ENCODE measurements around the gene SPACA6. TPM values are rescaled to one million over a fixed set of nuclear protein-coding genes. Genes with fewer than 3 reads are reported as not detected.

Gene SPACA6
- polyA plus RNA-seq, 4 donors = 4.1 to 6.6 TPM; not detected in 2

- H3K36me3 ChIP-seq (ENCODE audit: control insufficient read depth in 3 of 3, insufficient read depth in 2 of 3, low read depth in 1 of 3, low read length in 3 of 3) = no peaks in the 10 kb centered on the region
- no peak for DNase-seq
- FAIRE-seq = no peak
- 52 to 79% (median 68%) methylated on average over 3 of the region's 3 CpGs for WGBS, 3 donors
- H3K4me3 ChIP-seq (ENCODE audit: low read depth in 1 of 3, low read length in 3 of 3) = no peak overlapping the region
- no peaks in the 10 kb centered on the region for H3K4me1 ChIP-seq (ENCODE audit: control insufficient read depth in 3 of 3, insufficient read depth in 2 of 3, low read depth in 1 of 3, low read length in 2 of 3)
- no peaks in the 10 kb centered on the region for H3K9me3 ChIP-seq (ENCODE audit: control insufficient read depth in 2 of 2, insufficient read depth in 1 of 2, low read depth in 1 of 2, low read length in 1 of 2)
- H3K27me3 ChIP-seq (ENCODE audit: control insufficient read depth in 3 of 3, insufficient read depth in 3 of 3, low read length in 3 of 3) = peaks cover 4 to 15% (median 6%) of the 10 kb centered on the region in 3 donors
- H3K27ac ChIP-seq (ENCODE audit: low read depth in 1 of 3, low read length in 2 of 3) = no peak overlapping the region
Observed at GRCh38 chr19:51714848-51715247, 21.7 kb downstream of the SPACA6 start.

DNA sequence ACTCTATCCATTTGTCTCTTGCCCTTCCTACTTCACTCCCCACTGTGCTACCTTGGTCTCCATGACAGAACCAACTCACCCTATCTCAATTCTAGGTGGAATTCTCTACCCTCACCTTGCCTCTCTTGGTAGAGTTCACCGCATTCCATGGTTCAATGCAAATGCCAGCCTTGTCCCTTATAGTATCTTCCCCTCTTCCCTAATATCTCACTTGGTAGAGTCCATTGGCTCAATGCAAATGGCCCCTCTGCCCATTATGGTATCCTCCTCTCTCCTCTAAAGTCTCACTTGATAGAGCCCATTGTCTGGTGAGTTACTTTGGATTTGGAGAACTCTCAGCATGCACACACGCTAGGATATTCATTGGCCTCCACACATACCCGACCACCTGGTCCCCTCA lies 22.7 kb downstream of the SPACA6 start:
- H3K9me3 ChIP-seq (ENCODE audit: control insufficient read depth in 2 of 2, insufficient read depth in 1 of 2, low read depth in 1 of 2, low read length in 1 of 2) = no peaks in the 10 kb centered on the region
- no peaks in the 10 kb centered on the region for H3K4me1 ChIP-seq (ENCODE audit: control insufficient read depth in 3 of 3, insufficient read depth in 2 of 3, low read depth in 1 of 3, low read length in 2 of 3)
- peaks cover 4 to 16% (median 15%) of the 10 kb centered on the region in 3 donors for H3K27me3 ChIP-seq (ENCODE audit: control insufficient read depth in 3 of 3, insufficient read depth in 3 of 3, low read length in 3 of 3)
- H3K36me3 ChIP-seq (ENCODE audit: control insufficient read depth in 3 of 3, insufficient read depth in 2 of 3, low read depth in 1 of 3, low read length in 3 of 3) = no peaks in the 10 kb centered on the region
- FAIRE-seq (no peak), DNase-seq (no peak)
- no peak overlapping the region for H3K27ac ChIP-seq (ENCODE audit: low read depth in 1 of 3, low read length in 2 of 3)
- WGBS, 3 donors = 74 to 85% (median 76%) methylated on average over 3 of the region's 3 CpGs
- no peak overlapping the region for H3K4me3 ChIP-seq (ENCODE audit: low read depth in 1 of 3, low read length in 3 of 3)

GRCh38 chr19:51716925-51717324 lies 23.8 kb downstream of the SPACA6 start:
- Histone ChIP-seq H3K4me1 (ENCODE audit: control insufficient read depth in 3 of 3, insufficient read depth in 2 of 3, low read depth in 1 of 3, low read length in 2 of 3) (no peaks in the 10 kb centered on the region), H3K9me3 (ENCODE audit: control insufficient read depth in 2 of 2, insufficient read depth in 1 of 2, low read depth in 1 of 2, low read length in 1 of 2) (no peaks in the 10 kb centered on the region), H3K36me3 (ENCODE audit: control insufficient read depth in 3 of 3, insufficient read depth in 2 of 3, low read depth in 1 of 3, low read length in 3 of 3) (no peaks in the 10 kb centered on the region), H3K4me3 (ENCODE audit: low read depth in 1 of 3, low read length in 3 of 3) (no peak overlapping the region), H3K27ac (ENCODE audit: low read depth in 1 of 3, low read length in 2 of 3) (no peak overlapping the region), H3K27me3 (ENCODE audit: control insufficient read depth in 3 of 3, insufficient read depth in 3 of 3, low read length in 3 of 3) (peaks cover 4 to 21% (median 20%) of the 10 kb centered on the region in 3 donors)
- no peak for DNase-seq
- WGBS, 3 donors = 83 to 86% (median 83%) methylated on average over 11 of the region's 11 CpGs
- FAIRE-seq = no peak

DNA sequence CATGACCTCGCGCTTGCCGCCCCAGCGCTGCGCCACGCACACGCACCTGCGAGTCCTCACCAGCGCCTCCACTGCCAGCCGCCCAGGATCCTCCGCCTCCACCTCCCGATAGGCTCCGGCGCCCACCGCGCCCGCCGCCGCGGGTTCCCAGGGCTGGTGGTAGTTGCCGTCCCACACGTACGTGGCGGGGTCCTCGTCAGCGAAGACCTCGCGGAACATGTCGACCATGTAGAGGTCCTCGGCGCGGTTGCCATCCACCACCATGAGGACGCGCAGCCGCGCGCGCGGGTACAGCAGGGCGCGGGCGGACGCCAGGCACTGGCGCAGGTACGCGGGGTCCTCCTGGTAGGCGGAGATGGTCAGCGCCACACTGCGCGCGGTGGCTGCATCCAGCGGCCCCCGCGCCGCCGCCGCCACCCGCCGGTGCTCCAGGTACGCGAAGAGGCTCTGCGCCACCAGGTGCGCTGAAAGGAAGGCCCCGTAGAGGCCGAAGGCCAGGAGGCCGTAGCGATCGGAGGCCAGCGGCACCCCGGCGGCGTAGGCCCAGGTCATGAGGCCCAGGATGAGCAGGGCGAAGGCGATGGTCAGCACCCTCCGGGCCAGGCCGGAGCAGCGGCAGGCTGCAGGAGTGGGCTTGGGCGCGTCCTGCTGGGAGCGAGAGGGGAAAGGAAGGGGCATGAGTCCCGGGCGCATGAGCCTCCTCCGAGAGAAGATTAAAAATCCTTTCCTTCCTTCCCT lies 26.3 kb downstream of the SPACA6 start:
- Histone ChIP-seq H3K36me3 (ENCODE audit: control insufficient read depth in 3 of 3, insufficient read depth in 2 of 3, low read depth in 1 of 3, low read length in 3 of 3) (no peaks in the 10 kb centered on the region), H3K4me1 (ENCODE audit: control insufficient read depth in 3 of 3, insufficient read depth in 2 of 3, low read depth in 1 of 3, low read length in 2 of 3) (no peaks in the 10 kb centered on the region), H3K9me3 (ENCODE audit: control insufficient read depth in 2 of 2, insufficient read depth in 1 of 2, low read depth in 1 of 2, low read length in 1 of 2) (no peaks in the 10 kb centered on the region), H3K27me3 (ENCODE audit: control insufficient read depth in 3 of 3, insufficient read depth in 3 of 3, low read length in 3 of 3) (peaks cover 4 to 31% (median 22%) of the 10 kb centered on the region in 3 donors), H3K27ac (ENCODE audit: low read depth in 1 of 3, low read length in 2 of 3) (no peak overlapping the region), H3K4me3 (ENCODE audit: low read depth in 1 of 3, low read length in 3 of 3) (no peak overlapping the region)
- DNase-seq (no peak), FAIRE-seq (no peak)
- 5 to 21% (median 21%) methylated on average over 58 to 83 of the region's 83 CpGs for WGBS, 3 donors

DNA sequence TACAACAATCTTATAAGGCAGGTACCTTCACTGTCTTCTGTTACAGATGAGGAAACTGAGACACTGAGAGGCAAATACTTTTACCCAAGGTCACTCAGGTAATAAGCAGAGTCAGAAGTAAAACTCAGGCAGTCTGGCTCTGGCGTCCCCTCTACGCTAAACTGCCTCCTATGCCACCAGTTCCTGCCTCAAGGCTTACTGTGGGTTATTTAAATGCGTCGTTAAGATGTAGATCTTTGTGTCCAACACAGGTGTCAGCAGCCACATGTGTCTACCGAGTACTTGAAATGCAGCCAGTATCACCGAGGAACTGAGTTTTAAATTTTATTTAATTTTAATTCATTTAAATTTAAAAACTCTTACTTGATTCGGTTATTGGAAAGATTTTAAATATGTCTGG lies 28.8 kb downstream of the SPACA6 start:
- H3K36me3 ChIP-seq (ENCODE audit: control insufficient read depth in 3 of 3, insufficient read depth in 2 of 3, low read depth in 1 of 3, low read length in 3 of 3) = no peaks in the 10 kb centered on the region
- no peak for FAIRE-seq
- H3K4me3 ChIP-seq (ENCODE audit: low read depth in 1 of 3, low read length in 3 of 3) = no peak overlapping the region
- WGBS, 3 donors = 73 to 81% (median 78%) methylated on average over 7 of the region's 7 CpGs
- peaks cover 4 to 34% (median 19%) of the 10 kb centered on the region in 3 donors for H3K27me3 ChIP-seq (ENCODE audit: control insufficient read depth in 3 of 3, insufficient read depth in 3 of 3, low read length in 3 of 3)
- H3K9me3 ChIP-seq (ENCODE audit: control insufficient read depth in 2 of 2, insufficient read depth in 1 of 2, low read depth in 1 of 2, low read length in 1 of 2) = no peaks in the 10 kb centered on the region
- no peak for DNase-seq
- H3K4me1 ChIP-seq (ENCODE audit: control insufficient read depth in 3 of 3, insufficient read depth in 2 of 3, low read depth in 1 of 3, low read length in 2 of 3) = no peaks in the 10 kb centered on the region
- no peak overlapping the region for H3K27ac ChIP-seq (ENCODE audit: low read depth in 1 of 3, low read length in 2 of 3)

DNA sequence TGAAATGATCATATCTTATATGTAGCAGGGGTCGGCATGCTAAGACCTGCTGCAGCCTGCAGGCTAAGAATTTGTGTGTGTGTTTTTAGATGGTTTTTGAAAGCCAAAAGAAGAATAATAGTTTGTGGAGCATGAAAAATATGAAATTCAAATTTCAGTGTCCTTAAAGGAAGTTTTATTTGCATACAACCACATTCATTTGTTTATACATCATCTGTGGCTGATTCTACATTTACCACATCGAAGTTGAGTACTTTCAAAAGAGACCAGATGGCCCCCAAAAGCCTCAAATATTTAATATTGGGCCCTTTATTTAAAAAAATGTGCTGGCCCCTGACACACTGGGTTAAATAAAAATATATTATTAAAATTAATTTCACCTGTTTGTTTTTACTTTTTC lies 29.4 kb downstream of the SPACA6 start:
- Histone ChIP-seq H3K36me3 (ENCODE audit: control insufficient read depth in 3 of 3, insufficient read depth in 2 of 3, low read depth in 1 of 3, low read length in 3 of 3) (no peaks in the 10 kb centered on the region), H3K27ac (ENCODE audit: low read depth in 1 of 3, low read length in 2 of 3) (no peak overlapping the region), H3K4me1 (ENCODE audit: control insufficient read depth in 3 of 3, insufficient read depth in 2 of 3, low read depth in 1 of 3, low read length in 2 of 3) (no peaks in the 10 kb centered on the region), H3K27me3 (ENCODE audit: control insufficient read depth in 3 of 3, insufficient read depth in 3 of 3, low read length in 3 of 3) (peaks cover 4 to 34% (median 18%) of the 10 kb centered on the region in 3 donors), H3K4me3 (ENCODE audit: low read depth in 1 of 3, low read length in 3 of 3) (no peak overlapping the region), H3K9me3 (ENCODE audit: control insufficient read depth in 2 of 2, insufficient read depth in 1 of 2, low read depth in 1 of 2, low read length in 1 of 2) (no peaks in the 10 kb centered on the region)
- FAIRE-seq (no peak), DNase-seq (no peak)
- 56 to 71% (median 59%) methylated on average over 2 of the region's 2 CpGs for WGBS, 3 donors

DNA sequence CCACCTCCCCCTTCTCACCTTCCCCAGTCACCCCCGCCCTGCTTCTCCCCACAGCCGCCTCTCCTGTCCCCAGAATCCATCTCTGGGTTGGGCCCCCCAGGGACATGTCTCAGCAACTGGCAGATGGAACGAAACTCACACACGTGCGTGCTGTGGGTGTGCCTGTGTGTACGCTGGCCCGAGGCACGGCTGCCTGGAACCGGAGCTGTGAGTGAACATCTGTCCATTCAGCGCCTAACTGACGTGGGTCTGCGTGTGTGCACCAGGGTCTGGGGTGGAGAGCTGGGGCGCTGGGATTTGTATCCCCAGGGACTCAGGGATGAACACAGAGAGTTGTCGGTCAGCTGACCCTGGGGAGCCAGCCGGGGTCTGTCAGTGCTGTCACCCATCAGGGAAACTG lies 31.4 kb downstream of the SPACA6 start:
- Histone ChIP-seq H3K9me3 (ENCODE audit: control insufficient read depth in 2 of 2, insufficient read depth in 1 of 2, low read depth in 1 of 2, low read length in 1 of 2) (no peaks in the 10 kb centered on the region), H3K36me3 (ENCODE audit: control insufficient read depth in 3 of 3, insufficient read depth in 2 of 3, low read depth in 1 of 3, low read length in 3 of 3) (no peaks in the 10 kb centered on the region), H3K27ac (ENCODE audit: low read depth in 1 of 3, low read length in 2 of 3) (no peak overlapping the region), H3K27me3 (ENCODE audit: control insufficient read depth in 3 of 3, insufficient read depth in 3 of 3, low read length in 3 of 3) (peaks cover 0 to 30% (median 10%) of the 10 kb centered on the region in 3 donors), H3K4me3 (ENCODE audit: low read depth in 1 of 3, low read length in 3 of 3) (no peak overlapping the region), H3K4me1 (ENCODE audit: control insufficient read depth in 3 of 3, insufficient read depth in 2 of 3, low read depth in 1 of 3, low read length in 2 of 3) (no peaks in the 10 kb centered on the region)
- DNase-seq = no peak
- FAIRE-seq = no peak
- WGBS, 3 donors = 50 to 60% (median 56%) methylated on average over 15 of the region's 15 CpGs

DNA sequence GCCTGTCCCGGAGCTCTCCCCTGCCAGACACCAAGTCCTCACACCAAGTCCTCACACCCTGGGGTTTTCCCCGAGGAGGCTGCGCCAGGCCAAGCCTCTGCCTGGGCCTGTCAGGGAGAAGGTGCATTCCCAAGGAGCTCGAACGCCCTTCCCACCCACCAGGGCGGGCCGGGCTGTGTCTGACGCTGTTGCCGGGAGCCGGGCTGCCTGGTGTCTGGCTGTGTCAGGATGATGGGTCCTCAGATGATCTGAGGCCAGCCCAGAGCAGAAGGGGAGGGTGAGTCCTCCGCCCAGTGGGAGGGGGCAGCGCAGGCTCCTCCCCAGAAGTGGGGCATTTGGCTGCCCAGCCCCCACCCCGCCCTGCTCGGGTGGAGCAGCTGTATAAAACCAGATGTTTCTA lies 32.9 kb downstream of the SPACA6 start:
- no peak for FAIRE-seq
- WGBS, 3 donors = 28 to 51% (median 35%) methylated on average over 14 of the region's 14 CpGs
- no peaks in the 10 kb centered on the region for H3K36me3 ChIP-seq (ENCODE audit: control insufficient read depth in 3 of 3, insufficient read depth in 2 of 3, low read depth in 1 of 3, low read length in 3 of 3)
- DNase-seq = no peak
- H3K27ac ChIP-seq (ENCODE audit: low read depth in 1 of 3, low read length in 2 of 3) = no peak overlapping the region
- peaks cover 3 to 11% of the 10 kb centered on the region in 2 donors for H3K9me3 ChIP-seq (ENCODE audit: control insufficient read depth in 2 of 2, insufficient read depth in 1 of 2, low read depth in 1 of 2, low read length in 1 of 2)
- no peaks in the 10 kb centered on the region for H3K4me1 ChIP-seq (ENCODE audit: control insufficient read depth in 3 of 3, insufficient read depth in 2 of 3, low read depth in 1 of 3, low read length in 2 of 3)
- H3K4me3 ChIP-seq (ENCODE audit: low read depth in 1 of 3, low read length in 3 of 3) = no peak overlapping the region
- peaks cover 0 to 19% (median 5%) of the 10 kb centered on the region in 3 donors for H3K27me3 ChIP-seq (ENCODE audit: control insufficient read depth in 3 of 3, insufficient read depth in 3 of 3, low read length in 3 of 3)
